MM.1S (cell line): ENCODE results near the gene KCND3.
"Not testable (repeated sequence)": the region's sequence is repeated elsewhere in the genome, so short reads cannot be mapped to it uniquely, and the experiment has no call there.

Source experiments
- DNase-seq: peaks from one replicate; pipeline ENCODE4 v3.0.0-alpha.2; 2015
- H2AFZ ChIP-seq: fragments of 300-600 bp; sonication (generic); 2 replicates; pipeline ENCODE4 v1.6.0; 2016; ENCODE audit warnings: antibody characterized with exemption, low read length
- H3F3A ChIP-seq: fragments of 300-600 bp; sonication (generic); 2 replicates; pipeline ENCODE4 v1.6.1; 2016; ENCODE audit warnings: mild to moderate bottlenecking, antibody characterized with exemption, low read length, moderate library complexity, mixed read lengths; ENCODE audit not compliant: insufficient read depth
- H3K27ac ChIP-seq: fragments of 300-600 bp; sonication (generic); 2 replicates; pipeline ENCODE4 v1.5.1; 2016; ENCODE audit warnings: mild to moderate bottlenecking, low read length
- H3K27me3 ChIP-seq: fragments of 300-600 bp; sonication (generic); replicated peaks from 2 replicates; pipeline ENCODE4 v1.6.0; 2016; ENCODE audit warnings: low read length; ENCODE audit not compliant: insufficient read depth
- H3K36me3 ChIP-seq: fragments of 300-600 bp; sonication (generic); replicated peaks from 2 replicates; pipeline ENCODE4 v1.6.1; 2016; ENCODE audit warnings: mild to moderate bottlenecking, low read length, mixed read lengths; ENCODE audit not compliant: insufficient read depth
- H3K4me1 ChIP-seq: fragments of 300-600 bp; sonication (generic); 2 replicates; pipeline ENCODE4 v1.6.1; 2016; ENCODE audit warnings: low read length, mixed read lengths
- H3K4me2 ChIP-seq: fragments of 300-600 bp; sonication (generic); 2 replicates; pipeline ENCODE4 v1.6.0; 2016; ENCODE audit warnings: low read depth, low read length
- H3K4me3 ChIP-seq: fragments of 300-600 bp; sonication (generic); 2 replicates; pipeline ENCODE4 v1.5.1; 2016; ENCODE audit warnings: low read length, mixed read lengths
- H3K79me2 ChIP-seq: fragments of 300-600 bp; sonication (generic); 2 replicates; pipeline ENCODE4 v1.6.1; 2016; ENCODE audit warnings: mixed run types, low read length, mixed read lengths
- H3K9ac ChIP-seq: fragments of 300-600 bp; sonication (generic); 2 replicates; pipeline ENCODE4 v1.6.1; 2016; ENCODE audit warnings: low read length, mixed read lengths
- H3K9me2 ChIP-seq: fragments of 300-600 bp; sonication (generic); replicated peaks from 2 replicates; pipeline ENCODE4 v1.6.1; 2016; ENCODE audit warnings: mild to moderate bottlenecking, low read length, mixed read lengths; ENCODE audit not compliant: insufficient read depth
- H3K9me3 ChIP-seq: fragments of 300-600 bp; sonication (generic); replicated peaks from 2 replicates; pipeline ENCODE4 v1.6.1; 2016; ENCODE audit warnings: mild to moderate bottlenecking, low read length, mixed read lengths; ENCODE audit not compliant: insufficient read depth
- H4K20me1 ChIP-seq: fragments of 300-600 bp; sonication (generic); 2 replicates; pipeline ENCODE4 v1.6.1; 2016; ENCODE audit warnings: mild to moderate bottlenecking, low read length, moderate library complexity, mixed read lengths; ENCODE audit not compliant: insufficient read depth
- CTCF ChIP-seq: fragments of 300-600 bp; sonication (generic); IDR thresholded peaks from 2 replicates; pipeline ENCODE4 v1.5.1; 2016; ENCODE audit warnings: antibody characterized with exemption, low read length, mixed read lengths
- EZH2 ChIP-seq: fragments of 300-600 bp; sonication (generic); optimal IDR thresholded peaks from 2 replicates; pipeline ENCODE3; 2017; ENCODE audit warnings: low read depth, mild to moderate bottlenecking, antibody characterized with exemption, low read length, mixed read lengths
- EZH2phosphoT487 ChIP-seq: fragments of 300-600 bp; sonication (generic); IDR thresholded peaks from 2 replicates; pipeline ENCODE4 v1.6.1; 2018; ENCODE audit warnings: antibody characterized with exemption, low read length

The KCND3 gene

GRCh38 chr1:111743679-111744101 lies 245.8 kb downstream of the KCND3 start:
- Histone ChIP-seq H3K4me2 (no peak overlapping the region), H3K36me3 (no peaks in the 10 kb centered on the region), H2AFZ (no peak overlapping the region), H3K27ac (no peak overlapping the region), H3F3A (peaks cover 9% of the 10 kb centered on the region; the same call in 1 of the 2 replicates), H3K4me3 (no peak overlapping the region), H3K79me2 (no peaks in the 10 kb centered on the region), H3K9ac (no peak overlapping the region), H4K20me1 (no peaks in the 10 kb centered on the region), H3K9me3 (no peaks in the 10 kb centered on the region), H3K9me2 (no peaks in the 10 kb centered on the region), H3K27me3 (no peaks in the 10 kb centered on the region), H3K4me1 (no peaks in the 10 kb centered on the region)
- no peak for TF ChIP-seq EZH2phosphoT487
- no peak for TF ChIP-seq EZH2
- TF ChIP-seq CTCF, result no peak
- DNase-seq, result no peak

- Histone ChIP-seq H3K36me3 (no peaks in the 10 kb centered on the region), H3K9ac (no peak overlapping the region), H3K4me2 (no peak overlapping the region)
These were observed 246.4 kb downstream of the KCND3 start for GRCh38 chr1:111742938-111743549.

GRCh38 chr1:111742292-111742691 lies 247.2 kb downstream of the KCND3 start:
- not testable (repeated sequence) for H3K36me3 ChIP-seq, DNase-seq, H3K4me1 ChIP-seq, H3K4me2 ChIP-seq, H3K27ac ChIP-seq, H3K9ac ChIP-seq, H3K9me3 ChIP-seq, H3K79me2 ChIP-seq, H4K20me1 ChIP-seq, H3F3A ChIP-seq, H3K27me3 ChIP-seq, H3K4me3 ChIP-seq, H2AFZ ChIP-seq, H3K9me2 ChIP-seq

More at GRCh38 chr1:111742938-111743549, 246.4 kb downstream of the KCND3 start:
- no peaks in the 10 kb centered on the region for H3K27me3 ChIP-seq
- no peaks in the 10 kb centered on the region for H3K4me1 ChIP-seq
- no peak for TF ChIP-seq EZH2phosphoT487
- no peak for TF ChIP-seq EZH2
- no peak for TF ChIP-seq CTCF
- no peaks in the 10 kb centered on the region for H3K9me3 ChIP-seq
- H2AFZ ChIP-seq, result no peak overlapping the region
- no peak overlapping the region for H3K4me3 ChIP-seq
- H3K9me2 ChIP-seq, result no peaks in the 10 kb centered on the region
- H3K27ac ChIP-seq, result no peak overlapping the region
- peaks cover 10% of the 10 kb centered on the region; the same call in 1 of the 2 replicates for H3F3A ChIP-seq
- H4K20me1 ChIP-seq, result no peaks in the 10 kb centered on the region
- no peaks in the 10 kb centered on the region for H3K79me2 ChIP-seq
- DNase-seq, result no peak
